HG03565 (cell line): ENCODE results near the gene HSD17B1.
"Not testable (repeated sequence)": the region's sequence is repeated elsewhere in the genome, so short reads cannot be mapped to it uniquely, and the experiment has no call there.

Experiments used
- ATAC-seq: cut with Tn5 transposase; IDR thresholded peaks from one replicate; pipeline ENCODE4 v1.9.1; 2021; ENCODE audit warnings: mild to moderate bottlenecking, moderate library complexity; ENCODE audit not compliant: unreplicated experiment

HSD17B1 gene

DNA sequence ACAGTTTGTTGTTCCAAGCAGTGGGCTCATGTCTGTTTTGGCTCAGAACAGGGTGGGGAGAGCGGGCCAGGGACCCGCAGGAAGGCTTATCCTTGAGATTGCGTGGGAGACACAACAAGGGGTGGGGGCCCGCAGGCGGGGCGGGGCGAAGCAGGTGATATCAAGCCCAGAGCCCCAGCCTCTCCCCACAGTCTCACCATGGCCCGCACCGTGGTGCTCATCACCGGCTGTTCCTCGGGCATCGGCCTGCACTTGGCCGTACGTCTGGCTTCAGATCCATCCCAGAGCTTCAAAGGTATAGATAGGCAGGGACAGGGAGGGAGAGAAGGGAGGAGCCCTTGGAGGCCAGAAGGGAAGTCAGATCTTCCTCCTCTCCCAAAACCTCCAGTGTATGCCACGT lies at the start of gene HSD17B1:
TSS of gene HSD17B1 (plus strand) at position 188 of the 400 bp plus-strand sequence. CDS start at position 199, 11 bp downstream.
- ATAC-seq = not testable (repeated sequence)

GRCh38 chr17:42502926-42503325 lies 49.8 kb upstream of the HSD17B1 start:
- no peak for ATAC-seq

GRCh38 chr17:42507671-42508070 lies 45.1 kb upstream of the HSD17B1 start:
- no peak for ATAC-seq

DNA sequence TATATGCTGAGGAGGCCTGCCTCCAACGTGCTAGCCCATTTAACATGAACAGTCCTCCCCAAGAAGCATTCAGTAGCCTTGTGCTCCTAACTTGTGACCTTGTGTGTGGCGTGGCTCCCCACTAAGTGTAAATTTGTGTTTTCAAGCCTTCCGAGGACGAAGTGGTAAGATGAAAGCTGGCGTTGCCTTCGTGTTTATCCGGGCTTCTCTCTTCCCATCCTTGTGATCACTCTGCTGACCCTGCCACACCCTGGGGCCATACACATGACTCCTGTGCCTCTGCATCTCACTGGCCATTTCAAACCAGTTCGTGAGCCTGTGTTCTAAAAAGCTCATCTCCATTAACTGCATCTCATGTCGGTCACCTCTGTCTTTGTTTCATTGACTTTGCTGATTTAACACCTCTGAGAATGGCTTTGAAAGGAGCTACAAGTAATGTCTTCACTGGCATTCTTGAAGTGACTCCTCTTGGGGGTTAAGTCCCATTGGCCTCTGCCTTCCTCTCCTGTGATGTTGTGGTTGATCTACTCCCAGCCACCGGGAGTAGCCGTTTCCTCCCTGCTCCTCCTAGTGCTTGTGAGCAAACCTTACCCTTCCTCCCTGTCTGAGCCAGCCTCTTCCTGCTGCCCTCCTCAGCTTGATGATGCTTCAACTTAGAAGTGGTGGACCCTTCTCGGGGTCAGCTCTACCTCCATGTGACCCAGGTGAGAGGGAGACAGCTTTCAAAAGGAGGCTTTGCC lies 44.1 kb upstream of the HSD17B1 start:
- no peak for ATAC-seq

DNA sequence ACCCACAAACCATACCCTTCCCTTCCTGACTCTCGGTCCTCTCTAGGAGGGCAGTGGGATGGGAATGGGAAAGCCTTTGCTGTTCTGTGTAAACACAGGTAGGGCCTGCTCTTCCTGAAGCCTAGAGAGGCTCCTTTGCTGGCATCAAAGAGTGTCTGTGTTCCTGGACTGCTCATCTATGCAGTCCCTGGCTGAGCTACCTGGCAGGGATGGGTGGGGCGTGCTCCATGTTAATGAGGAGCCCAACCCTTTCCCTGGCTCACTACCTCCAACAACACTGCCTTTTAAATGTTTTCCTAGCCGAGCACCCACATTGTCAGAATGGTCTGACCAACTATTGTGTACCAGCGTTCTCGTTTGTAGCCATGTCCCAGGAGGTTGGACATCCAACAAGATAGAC lies 43.3 kb upstream of the HSD17B1 start:
- no peak for ATAC-seq

GRCh38 chr17:42509841-42510240 lies 42.9 kb upstream of the HSD17B1 start:
- no peak for ATAC-seq

DNA sequence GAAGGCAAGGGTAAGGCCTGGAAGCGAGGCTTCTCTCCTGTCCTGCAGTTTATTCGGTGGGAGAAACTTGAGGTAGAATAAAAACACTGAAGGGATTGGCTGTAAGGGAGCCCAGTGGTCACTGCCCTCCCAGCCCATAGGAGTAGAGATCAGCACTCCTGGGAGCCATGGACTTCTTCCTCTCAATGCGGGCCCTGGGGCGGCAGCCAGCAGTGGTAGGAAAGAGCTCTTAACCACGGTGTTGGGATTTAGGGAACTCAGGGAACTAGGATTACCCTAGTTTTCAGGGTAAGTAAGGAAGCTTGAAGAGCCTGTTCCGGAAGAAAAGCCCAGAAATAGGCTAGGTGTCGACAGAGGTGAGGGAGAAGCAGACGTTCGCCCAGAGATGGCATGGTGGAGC lies 40.5 kb upstream of the HSD17B1 start:
- no peak for ATAC-seq

DNA sequence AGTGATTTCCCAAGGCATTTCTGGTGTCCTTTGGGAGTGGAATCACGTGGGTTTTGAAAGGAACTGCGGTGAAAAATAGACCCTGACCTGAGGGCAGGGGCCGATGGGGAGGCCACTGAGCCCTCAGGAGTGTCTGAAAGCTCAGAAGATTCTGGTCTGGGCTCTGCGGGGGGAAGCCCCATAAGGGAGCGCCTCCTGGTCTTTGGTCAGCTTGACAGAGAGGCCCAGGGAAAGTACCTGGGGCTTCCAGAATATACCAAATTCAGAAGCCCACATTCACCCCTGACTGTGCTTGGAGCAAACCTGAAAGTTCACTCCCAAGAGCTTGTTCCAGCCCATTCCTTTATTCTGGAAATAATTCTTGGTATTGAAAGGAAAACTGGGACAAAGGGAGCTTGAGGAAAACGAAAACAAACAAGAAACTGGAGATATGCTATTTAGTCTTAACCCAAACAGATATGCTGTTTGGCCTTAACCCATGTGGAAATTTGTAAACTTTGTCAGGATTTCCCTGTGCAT lies 39.9 kb upstream of the HSD17B1 start:
- ATAC-seq = no peak

DNA sequence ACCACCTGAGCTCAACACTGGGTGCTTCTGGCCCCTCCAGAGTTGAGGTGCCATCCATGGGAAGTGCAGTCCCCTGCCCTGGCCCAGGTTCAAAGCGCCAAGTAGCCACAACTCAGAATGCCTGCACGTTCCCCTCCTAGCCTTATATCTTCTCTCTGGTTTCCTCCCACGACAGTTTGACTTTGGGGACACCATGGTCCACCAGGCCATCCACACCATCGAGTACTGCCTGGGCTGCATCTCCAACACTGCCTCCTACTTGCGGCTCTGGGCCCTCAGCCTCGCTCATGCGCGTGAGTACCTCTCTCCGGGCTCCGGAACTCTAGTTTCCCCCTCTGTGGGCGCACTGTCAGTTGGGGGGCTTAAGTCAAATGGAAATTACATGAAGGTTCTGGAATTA lies 39.0 kb upstream of the HSD17B1 start:
- ATAC-seq = no peak

GRCh38 chr17:42514279-42514678 lies 38.4 kb upstream of the HSD17B1 start:
- no peak for ATAC-seq

DNA sequence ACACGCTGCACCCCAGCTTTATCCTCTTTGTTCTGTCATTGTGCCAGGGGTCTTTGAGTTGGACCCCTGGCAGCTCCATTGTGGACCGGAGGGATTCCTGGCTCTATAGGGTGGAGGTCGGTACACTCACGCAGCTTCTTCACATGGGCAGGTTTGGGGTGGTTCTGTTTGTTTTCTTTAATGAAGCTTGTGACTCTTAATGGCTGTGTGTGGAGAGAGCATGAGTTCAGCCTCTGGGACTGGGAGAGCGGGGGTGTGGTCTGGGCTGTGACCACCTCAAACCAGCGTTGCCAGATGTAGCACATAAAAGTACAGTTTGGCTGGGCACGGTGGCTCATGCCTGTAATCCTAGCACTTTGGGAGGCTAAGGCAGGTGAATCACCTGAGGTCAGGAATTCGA lies 37.9 kb upstream of the HSD17B1 start:
- ATAC-seq = no peak

GRCh38 chr17:42517516-42517915 lies 35.2 kb upstream of the HSD17B1 start:
- no peak for ATAC-seq

DNA sequence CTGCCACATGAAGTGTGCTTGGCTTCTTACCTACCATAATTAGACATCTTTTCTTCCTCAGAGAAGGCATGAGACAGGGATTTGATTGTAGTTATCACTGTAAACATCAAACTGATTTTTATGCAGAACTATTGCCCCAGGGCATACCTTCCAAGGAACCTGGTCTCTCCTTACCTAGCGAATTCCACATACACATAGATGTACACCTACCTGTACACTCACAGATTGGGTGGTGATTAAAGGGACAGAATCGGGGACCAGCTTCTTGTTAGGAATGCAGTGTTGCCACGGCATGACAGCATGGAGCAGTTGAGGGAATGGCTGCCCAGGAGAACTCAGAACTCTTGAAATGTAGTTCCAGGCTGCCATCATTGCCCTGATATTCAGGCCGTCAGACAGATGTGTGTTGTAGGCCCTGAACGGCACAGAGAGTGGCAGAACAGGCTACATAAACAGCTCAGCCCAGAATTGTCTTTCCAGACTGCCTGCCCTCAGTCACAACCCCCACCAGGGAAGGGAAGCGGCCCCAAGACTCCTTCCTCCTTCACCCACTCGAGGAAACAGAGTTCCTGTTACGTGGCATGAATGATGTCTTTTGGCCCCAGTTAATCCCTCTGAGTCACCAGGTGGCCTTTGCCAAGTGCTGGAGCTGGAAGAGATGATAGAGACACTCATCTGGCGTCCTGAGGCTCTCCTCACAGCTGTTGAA lies 34.5 kb upstream of the HSD17B1 start:
- ATAC-seq = no peak

- ATAC-seq = no peak
Observed at GRCh38 chr17:42518755-42519545, 33.8 kb upstream of the HSD17B1 start.

GRCh38 chr17:42519546-42520491 lies 32.9 kb upstream of the HSD17B1 start:
- no peak for ATAC-seq

DNA sequence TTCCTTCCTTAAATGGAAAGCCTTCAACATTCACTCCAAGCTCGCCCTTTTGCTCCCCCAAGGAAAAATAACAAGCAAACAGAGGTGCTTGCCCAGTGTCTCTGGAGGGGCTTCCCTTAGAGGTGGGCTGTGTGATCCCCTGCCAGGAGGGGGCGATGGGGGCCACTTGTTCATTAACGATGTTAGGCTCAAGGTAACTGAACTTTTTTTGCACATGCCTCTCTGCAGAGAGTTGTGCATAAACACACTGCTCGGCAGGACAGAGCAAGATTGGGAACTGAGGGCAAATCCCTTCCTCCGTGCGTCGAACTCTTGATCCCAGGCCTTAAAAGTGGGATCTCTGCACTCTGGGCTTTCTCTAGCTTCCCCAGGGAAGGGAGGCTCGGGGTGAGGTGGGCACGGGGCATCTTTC lies 32.2 kb upstream of the HSD17B1 start:
- no peak for ATAC-seq

DNA sequence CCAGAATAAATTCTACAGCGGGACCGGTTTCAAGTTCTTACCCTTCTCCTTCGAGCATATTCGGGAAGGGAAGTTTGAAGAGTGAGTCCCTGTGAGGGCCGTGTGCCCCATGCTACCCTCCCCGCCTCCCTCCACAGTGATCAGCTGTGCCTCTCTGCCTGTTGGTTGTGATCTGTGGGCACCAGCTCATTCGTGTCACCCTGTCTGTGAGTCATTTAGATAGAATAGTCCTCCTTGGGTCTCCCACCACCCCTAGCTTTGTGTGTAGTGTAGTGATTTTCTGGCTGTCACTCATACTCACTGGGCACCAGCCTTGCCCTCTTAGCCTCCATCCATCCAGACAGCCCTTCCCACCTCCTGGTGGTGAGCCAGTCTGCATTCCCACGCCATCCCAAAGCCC lies 31.7 kb upstream of the HSD17B1 start:
- no peak for ATAC-seq

- ATAC-seq = no peak
Observed at GRCh38 chr17:42521666-42522262, 31.0 kb upstream of the HSD17B1 start.

DNA sequence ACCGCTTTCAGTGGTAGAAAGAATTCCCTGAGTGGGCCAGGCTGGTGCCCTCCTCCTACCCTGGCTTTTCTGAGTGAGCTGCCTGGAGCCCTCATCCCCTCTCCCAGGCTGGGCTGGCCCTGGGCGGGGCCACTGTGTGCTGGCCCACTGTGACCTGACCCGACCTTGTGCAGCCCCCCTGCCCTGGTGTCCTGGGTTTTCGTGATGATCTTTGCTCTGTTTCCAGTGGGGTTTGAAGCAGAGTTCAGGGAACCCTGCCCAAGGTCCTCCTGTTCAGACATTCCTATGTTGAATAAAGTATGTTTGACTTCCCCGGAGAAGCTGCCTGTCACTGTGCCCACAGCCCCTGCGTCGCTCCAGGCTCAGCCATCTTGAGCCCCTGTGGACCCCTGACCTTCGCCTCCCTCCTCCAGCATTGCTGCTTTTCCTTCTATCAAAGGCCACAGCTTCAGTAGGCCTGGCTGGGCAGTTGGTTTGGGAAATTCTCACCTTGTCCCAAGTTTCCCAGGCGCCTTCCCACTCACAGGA lies 30.4 kb upstream of the HSD17B1 start:
- no peak for ATAC-seq
